Measurements from ENCODE around the gene MRPS23. TPM values are rescaled to one million over a fixed set of nuclear protein-coding genes. Genes with fewer than 3 reads are reported as not detected.

Gene MRPS23
- total and polyA plus RNA-seq, 2 of the 8 experiments (the other 6 are each of a cell fraction or from before 2014, with no cell fraction given) = 38.6 to 60.4 TPM

- CTCF ChIA-PET (ENCODE audit: partially characterized antibody) = interaction anchor here (0.7 to 19.8 kb wide), 32 partner anchors 9 to 357 kb away, joined by 3 to 384 read pairs (median 6); partner anchors contain the start of genes CUEDC1, MRPS23, SRSF1 and VEZF1
- Histone ChIP-seq H2BK5ac (ENCODE audit: low read depth, low read length) (no peak overlapping the region), H3K79me2 (ENCODE audit: control insufficient read depth in 1 of 2, insufficient read depth in 2 of 2, low read length in 2 of 2) (no peaks in the 10 kb centered on the region), H3K4me2 (ENCODE audit: insufficient read depth in 1 of 2, low read depth in 2 of 2, low read length in 2 of 2) (no peak overlapping the region), H3K4me3 (ENCODE audit: extremely low read depth in 1 of 4, insufficient read depth in 2 of 4, low read depth in 3 of 4, low read length in 4 of 4) (no peak overlapping the region), H3K36me3 (ENCODE audit: control insufficient read depth in 2 of 4, insufficient read depth in 4 of 4, low read length in 3 of 4) (no peaks in the 10 kb centered on the region; a peak in 1 of 8 replicates), H3K14ac (ENCODE audit: insufficient read length) (no peak overlapping the region), H4K5ac (ENCODE audit: insufficient read length, low read depth, low read length) (no peak overlapping the region), H2BK15ac (ENCODE audit: low read length) (no peak overlapping the region), H2AFZ (ENCODE audit: low read length) (no peak overlapping the region), H2BK20ac (ENCODE audit: low read length) (no peak overlapping the region), H3K9me3 (ENCODE audit: insufficient read depth in 2 of 2, low read depth in 1 of 2, low read length in 1 of 2) (no peaks in the 10 kb centered on the region), H3K4me1 (replicated peaks in 1 of 4; ENCODE audit: control insufficient read depth in 3 of 4, insufficient read depth in 4 of 4, low read length in 3 of 4) (peaks cover 0 to 16% (median 14%) of the 10 kb centered on the region in 4 experiments; a peak in 5 of 7 replicates), H2BK12ac (ENCODE audit: low read depth, low read length) (no peak overlapping the region), H3K23ac (ENCODE audit: insufficient read length) (no peak overlapping the region), H3K56ac (replicated peaks; ENCODE audit: insufficient read length, low read depth, low read length) (no peak overlapping the region), H3K27me3 (replicated peaks in 1 of 4; ENCODE audit: control insufficient read depth in 3 of 4, extremely low read depth in 1 of 4, insufficient read depth in 3 of 4, low read length in 3 of 4) (peaks cover 0 to 30% (median 26%) of the 10 kb centered on the region in 4 experiments; a peak in 5 of 7 replicates), H3K18ac (ENCODE audit: extremely low read depth, low read length) (no peak overlapping the region), H3K4ac (replicated peaks; ENCODE audit: insufficient read length, low read depth, low read length) (no peak overlapping the region), H2AK5ac (ENCODE audit: low read depth, low read length) (no peak overlapping the region), H4K91ac (replicated peaks; ENCODE audit: insufficient read length, low read length) (no peak overlapping the region), H3K79me1 (ENCODE audit: low read depth, low read length) (no peaks in the 10 kb centered on the region), H3K9ac (replicated peaks in 1 of 4; ENCODE audit: extremely low read depth in 1 of 4, low read depth in 3 of 4, low read length in 3 of 4) (no peak overlapping the region), H2BK120ac (replicated peaks; ENCODE audit: low read depth, low read length) (no peak overlapping the region), H3K23me2 (ENCODE audit: low read depth, low read length) (peaks cover 12% of the 10 kb centered on the region; the same call in 1 of the 2 replicates), H4K8ac (ENCODE audit: extremely low read depth, insufficient read depth, low read length) (no peak overlapping the region), H3K27ac (ENCODE audit: low read depth, low read length) (no peak overlapping the region), H4K20me1 (replicated peaks in 1 of 2; ENCODE audit: control insufficient read depth in 1 of 2, insufficient read depth in 2 of 2, low read length in 2 of 2) (no peaks in the 10 kb centered on the region)
- WGBS, 2 experiments (ENCODE audit: extremely low coverage in 1 of 2, insufficient coverage in 1 of 2, insufficient read length in 1 of 2, insufficient replicate concordance in 2 of 2, low coverage in 1 of 2, low lambda C conversion rate in 2 of 2, missing lambda C conversion rate in 1 of 2) = 88% methylated on average over 5 of the region's 5 CpGs; no CpG with 5 or more reads in 1 of the 2 experiments
- DNase-seq (ENCODE audit: low read depth in 1 of 2, low spot score in 2 of 2) (peak in 1 of 2 experiments; percentile 38), FAIRE-seq (no peak)
- POLR2A ChIA-PET (ENCODE audit: partially characterized antibody) = interaction anchor here (0.6 to 32.5 kb wide), 8 partner anchors 10 to 139 kb away, joined by 3 to 672 read pairs (median 4); partner anchors contain the start of genes SRSF1 and VEZF1
- TF ChIP-seq POLR2A (IDR thresholded peaks at IDR 0.05; ENCODE audit: control extremely low read depth in 1 of 2, low read depth in 2 of 2, low read length in 2 of 2) = no peak
- TF ChIP-seq SUZ12 (IDR thresholded peaks at IDR 0.05; ENCODE audit: low read length) = no peak
- TF ChIP-seq SIRT6 (IDR thresholded peaks at IDR 0.05; ENCODE audit: low read length) = no peak
- no peak for TF ChIP-seq KDM5A (IDR thresholded peaks at IDR 0.05; ENCODE audit: low read length)
- no peak for TF ChIP-seq EGR1 (IDR thresholded peaks at IDR 0.05; ENCODE audit: borderline replicate concordance, low read depth, low read length)
- TF ChIP-seq, protein P1, sequence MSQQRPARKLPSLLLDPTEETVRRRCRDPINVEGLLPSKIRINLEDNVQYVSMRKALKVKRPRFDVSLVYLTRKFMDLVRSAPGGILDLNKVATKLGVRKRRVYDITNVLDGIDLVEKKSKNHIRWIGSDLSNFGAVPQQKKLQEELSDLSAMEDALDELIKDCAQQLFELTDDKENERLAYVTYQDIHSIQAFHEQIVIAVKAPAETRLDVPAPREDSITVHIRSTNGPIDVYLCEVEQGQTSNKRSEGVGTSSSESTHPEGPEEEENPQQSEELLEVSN (IDR thresholded peaks at IDR 0.05) = no peak
- TF ChIP-seq TCF12 (IDR thresholded peaks at IDR 0.05; ENCODE audit: low read depth, low read length) = no peak
- TF ChIP-seq CEBPB (IDR thresholded peaks at IDR 0.05; ENCODE audit: low read depth, low read length) = no peak
- no peak for TF ChIP-seq CTCF (IDR thresholded peaks at IDR 0.05; ENCODE audit: control extremely low read depth in 1 of 3, insufficient read depth in 1 of 3, low read depth in 1 of 3, low read length in 3 of 3)
- no peak for TF ChIP-seq HDAC6 (IDR thresholded peaks at IDR 0.05; ENCODE audit: low read depth, low read length)
- TF ChIP-seq TAF7 (optimal IDR thresholded peaks at IDR 0.05; ENCODE audit: borderline replicate concordance, low read depth, low read length) = no peak
- TF ChIP-seq BCL11A (IDR thresholded peaks at IDR 0.05; ENCODE audit: low read depth in 2 of 2, low read length in 2 of 2) = no peak
These were observed 9.0 kb upstream of the MRPS23 start for GRCh38 chr17:57858838-57859237.
